Suppressor macrophage treated with lipopolysaccharide for 1 hour (primary cell): ENCODE measurements around the gene RHBDD2.
A peak's percentile ranks its signal among the peaks of the same experiment; 100 is the strongest.
"Not testable (repeated sequence)": the region's sequence is repeated elsewhere in the genome, so short reads cannot be mapped to it uniquely, and the experiment has no call there.

Experiments
- DNase-seq, 3 donors: peaks; one replicate each; pipeline ENCODE4 v3.0.0-alpha.2; 2020 to 2022

RHBDD2 gene

GRCh38 chr7:75866489-75867389, 12.1 kb upstream of the RHBDD2 start:
- DNase-seq, result peak; percentile 79 to 82 (median 81)

GRCh38 chr7:75867390-75867717, 11.5 kb upstream of the RHBDD2 start:
- no peak for DNase-seq

GRCh38 chr7:75868153-75868552, 10.7 kb upstream of the RHBDD2 start:
- no peak for DNase-seq

GRCh38 chr7:75869776-75870379, 9.0 kb upstream of the RHBDD2 start:
- DNase-seq, result no peak

GRCh38 chr7:75870557-75871161, 8.2 kb upstream of the RHBDD2 start:
- DNase-seq, result peak in 1 of 3 donors; percentile 46

GRCh38 chr7:75872073-75872782, 6.6 kb upstream of the RHBDD2 start:
- DNase-seq, result peak; percentile 65 to 76 (median 71)

GRCh38 chr7:75874180-75874579, 4.7 kb upstream of the RHBDD2 start:
- not testable (repeated sequence) for DNase-seq

GRCh38 chr7:75875113-75876080, 3.4 kb upstream of the RHBDD2 start:
- DNase-seq, result no peak

- peak; percentile 79 to 93 (median 89) for DNase-seq
These were observed 2.5 kb upstream of the RHBDD2 start for GRCh38 chr7:75876126-75876881.

GRCh38 chr7:75878312-75878768, 494 bp upstream of the RHBDD2 start:
- DNase-seq, result no peak

- DNase-seq, result peak in 1 of 3 donors; percentile 47
These were observed 944 bp downstream of the RHBDD2 start for GRCh38 chr7:75879771-75880184.

- DNase-seq, result no peak
These were observed 1.4 kb downstream of the RHBDD2 start for GRCh38 chr7:75880242-75880641.

GRCh38 chr7:75881436-75882095, 2.7 kb downstream of the RHBDD2 start:
- DNase-seq, result no peak

GRCh38 chr7:75883265-75883824, 4.5 kb downstream of the RHBDD2 start:
- DNase-seq, result not testable (repeated sequence)

GRCh38 chr7:75884476-75884875, 5.6 kb downstream of the RHBDD2 start:
- no peak for DNase-seq

GRCh38 chr7:75885036-75885435, 6.2 kb downstream of the RHBDD2 start:
- no peak for DNase-seq

- DNase-seq, result no peak
These were observed 9.0 kb downstream of the RHBDD2 start for GRCh38 chr7:75887669-75888369.

- DNase-seq, result no peak
These were observed 9.8 kb downstream of the RHBDD2 start for GRCh38 chr7:75888464-75889222.
